Activated CD8-positive, alpha-beta T cell treated with anti-CD3 and anti-CD28 coated beads, Interleukin-2, amount 10 ng/mL, durations not matched to agents 7 days and 5 days (primary cell): ENCODE measurements around the gene IMPA2. TPM values are rescaled to one million over a fixed set of nuclear protein-coding genes. Genes with fewer than 3 reads are reported as not detected.

Experiments
- ATAC-seq: fragments of 150-1000 bp; cut with Tn5 transposase; one replicate; pipeline ENCODE4 v1.10.0; 2021; ENCODE audit warnings: moderate library complexity
- CTCF ChIA-PET: fragments of 350-600 bp; sonication (Branson Sonifier 250); formaldehyde crosslinking; loops from one replicate; lab custom pipeline; 2021; ENCODE audit warnings: antibody characterized with exemption; lab: Charles Lee
- POLR2A ChIA-PET: fragments of 350-600 bp; sonication (Branson Sonifier 250); formaldehyde crosslinking; loops from one replicate; lab custom pipeline; 2021; ENCODE audit warnings: antibody characterized with exemption; lab: Charles Lee
- DNase-seq: peaks from one replicate; pipeline ENCODE4 v3.0.0-alpha.2; 2020
- H3K27ac Mint-ChIP-seq: one replicate; pipeline ENCODE4 v1.8.0; 2021; ENCODE audit warnings: mild to moderate bottlenecking, mixed read lengths
- H3K27me3 Mint-ChIP-seq: one replicate; pipeline ENCODE4 v1.8.0; 2021; ENCODE audit warnings: low read depth, mixed read lengths
- H3K36me3 Mint-ChIP-seq: one replicate; pipeline ENCODE4 v1.8.0; 2021; ENCODE audit warnings: low read depth, mixed read lengths
- H3K4me1 Mint-ChIP-seq: one replicate; pipeline ENCODE4 v1.8.0; 2021; ENCODE audit warnings: low read depth, mixed read lengths
- H3K4me3 Mint-ChIP-seq: one replicate; pipeline ENCODE4 v1.8.0; 2021; ENCODE audit warnings: mild to moderate bottlenecking, mixed read lengths
- H3K9me3 Mint-ChIP-seq: one replicate; pipeline ENCODE4 v1.8.0; 2022; ENCODE audit warnings: mixed read lengths; ENCODE audit not compliant: insufficient read depth
- total RNA-seq, 2 experiments: library from RNA; stranded (reverse); gene quantifications; one replicate each; pipeline ENCODE4 v1.2.3, GENCODE V29; 2021

IMPA2 gene
- total RNA-seq, 2 experiments from 2014 or later, result 21.1 to 22.3 TPM

GRCh38 chr18:12021596-12021995 is 40.3 kb downstream of the IMPA2 start:
- ChIA-PET POLR2A (interaction anchor here (0.7 kb wide), 1 partner anchor 70 kb away, joined by 3 read pairs; no protein-coding TSS in a partner anchor), CTCF (interaction anchor here (1.2 kb wide), 1 partner anchor 17 kb away, joined by 3 read pairs; no protein-coding TSS in a partner anchor)
- Mint-ChIP-seq H3K4me3 (no peak overlapping the region), H3K9me3 (no peaks in the 10 kb centered on the region), H3K27me3 (no peaks in the 10 kb centered on the region), H3K36me3 (peaks cover 3% of the 10 kb centered on the region), H3K4me1 (no peaks in the 10 kb centered on the region), H3K27ac (no peak overlapping the region)
- no peak for ATAC-seq
- no peak for DNase-seq

- POLR2A ChIA-PET, result no interaction called here
- ATAC-seq, result no peak
These were observed 42.1 kb downstream of the IMPA2 start for GRCh38 chr18:12023375-12023774.

GRCh38 chr18:12026562-12026961 is 45.3 kb downstream of the IMPA2 start:
- DNase-seq, result no peak
- Mint-ChIP-seq H3K27me3 (no peaks in the 10 kb centered on the region), H3K4me1 (no peaks in the 10 kb centered on the region), H3K9me3 (no peaks in the 10 kb centered on the region), H3K27ac (no peak overlapping the region), H3K4me3 (no peak overlapping the region), H3K36me3 (no peaks in the 10 kb centered on the region)
- ChIA-PET POLR2A (no interaction called here), CTCF (interaction anchor here (0.6 kb wide), 1 partner anchor 426 kb away, joined by 3 read pairs; no protein-coding TSS in a partner anchor)
- no peak for ATAC-seq

More at GRCh38 chr18:12023375-12023774, 42.1 kb downstream of the IMPA2 start:
- Mint-ChIP-seq H3K4me3 (no peak overlapping the region), H3K9me3 (no peaks in the 10 kb centered on the region), H3K27me3 (no peaks in the 10 kb centered on the region), H3K4me1 (no peaks in the 10 kb centered on the region), H3K27ac (no peak overlapping the region), H3K36me3 (no peaks in the 10 kb centered on the region)
- DNase-seq, result no peak
- CTCF ChIA-PET, result interaction anchor here (1.6 kb wide), 1 partner anchor 16 kb away, joined by 8 read pairs; no protein-coding TSS in a partner anchor

- Mint-ChIP-seq H3K9me3 (no peaks in the 10 kb centered on the region), H3K36me3 (no peaks in the 10 kb centered on the region), H3K4me3 (no peak overlapping the region), H3K4me1 (no peaks in the 10 kb centered on the region), H3K27me3 (no peaks in the 10 kb centered on the region), H3K27ac (no peak overlapping the region)
- ATAC-seq, result no peak
- ChIA-PET CTCF (interaction anchor here (0.6 kb wide), 1 partner anchor 426 kb away, joined by 3 read pairs; no protein-coding TSS in a partner anchor), POLR2A (no interaction called here)
- DNase-seq, result no peak
These were observed 45.7 kb downstream of the IMPA2 start for GRCh38 chr18:12027046-12027445.

GRCh38 chr18:12027480-12027879 is 46.2 kb downstream of the IMPA2 start:
- CTCF ChIA-PET, result interaction anchor here (0.6 kb wide), 1 partner anchor 427 kb away, joined by 3 read pairs; no protein-coding TSS in a partner anchor
- no peak overlapping the region for H3K27ac Mint-ChIP-seq
- ATAC-seq (no peak), DNase-seq (no peak)
- no peaks in the 10 kb centered on the region for H3K36me3 Mint-ChIP-seq
- no peaks in the 10 kb centered on the region for H3K27me3 Mint-ChIP-seq
- no peaks in the 10 kb centered on the region for H3K4me1 Mint-ChIP-seq
- POLR2A ChIA-PET, result no interaction called here
- no peak overlapping the region for H3K4me3 Mint-ChIP-seq
- H3K9me3 Mint-ChIP-seq, result no peaks in the 10 kb centered on the region

- no peaks in the 10 kb centered on the region for H3K36me3 Mint-ChIP-seq
- H3K9me3 Mint-ChIP-seq, result no peaks in the 10 kb centered on the region
- H3K4me3 Mint-ChIP-seq, result no peak overlapping the region
- CTCF ChIA-PET, result no interaction called here
- no peak overlapping the region for H3K27ac Mint-ChIP-seq
- POLR2A ChIA-PET, result no interaction called here
- no peak for ATAC-seq
- H3K27me3 Mint-ChIP-seq, result no peaks in the 10 kb centered on the region
- no peak for DNase-seq
- no peaks in the 10 kb centered on the region for H3K4me1 Mint-ChIP-seq
These were observed 46.8 kb downstream of the IMPA2 start for GRCh38 chr18:12028040-12028628.

GRCh38 chr18:12028674-12029073 is 47.4 kb downstream of the IMPA2 start:
- H3K27ac Mint-ChIP-seq, result no peak overlapping the region
- no peaks in the 10 kb centered on the region for H3K27me3 Mint-ChIP-seq
- DNase-seq, result no peak
- H3K4me1 Mint-ChIP-seq, result no peaks in the 10 kb centered on the region
- no peak for ATAC-seq
- ChIA-PET CTCF (no interaction called here), POLR2A (no interaction called here)
- no peak overlapping the region for H3K4me3 Mint-ChIP-seq
- H3K36me3 Mint-ChIP-seq, result no peaks in the 10 kb centered on the region
- no peaks in the 10 kb centered on the region for H3K9me3 Mint-ChIP-seq

GRCh38 chr18:12029786-12030584 is 48.7 kb downstream of the IMPA2 start:
- Mint-ChIP-seq H3K27ac (no peak overlapping the region), H3K36me3 (no peaks in the 10 kb centered on the region), H3K4me3 (no peak overlapping the region), H3K4me1 (no peaks in the 10 kb centered on the region), H3K9me3 (no peaks in the 10 kb centered on the region), H3K27me3 (no peaks in the 10 kb centered on the region)
- DNase-seq (no peak), ATAC-seq (no peak)
- CTCF ChIA-PET, result interaction anchor here (1.0 to 4.8 kb wide), 2 partner anchors 9 to 92 kb away, joined by 4 to 15 read pairs; no protein-coding TSS in a partner anchor
- POLR2A ChIA-PET, result no interaction called here

- Mint-ChIP-seq H3K4me3 (no peak overlapping the region), H3K4me1 (no peaks in the 10 kb centered on the region), H3K36me3 (no peaks in the 10 kb centered on the region), H3K9me3 (no peaks in the 10 kb centered on the region), H3K27me3 (no peaks in the 10 kb centered on the region), H3K27ac (no peak overlapping the region)
- ChIA-PET CTCF (interaction anchor here (1.0 to 4.8 kb wide), 2 partner anchors 8 to 92 kb away, joined by 4 to 15 read pairs; no protein-coding TSS in a partner anchor), POLR2A (no interaction called here)
- ATAC-seq (no peak), DNase-seq (no peak)
These were observed 49.4 kb downstream of the IMPA2 start for GRCh38 chr18:12030670-12031069.

- H3K27me3 Mint-ChIP-seq, result no peaks in the 10 kb centered on the region
- ATAC-seq (no peak), DNase-seq (no peak)
- no peak overlapping the region for H3K4me3 Mint-ChIP-seq
- ChIA-PET POLR2A (no interaction called here), CTCF (interaction anchor here (1.5 to 4.8 kb wide), 2 partner anchors 35 to 93 kb away, joined by 5 to 15 read pairs; no protein-coding TSS in a partner anchor)
- no peaks in the 10 kb centered on the region for H3K4me1 Mint-ChIP-seq
- H3K36me3 Mint-ChIP-seq, result no peaks in the 10 kb centered on the region
- H3K27ac Mint-ChIP-seq, result no peak overlapping the region
- no peaks in the 10 kb centered on the region for H3K9me3 Mint-ChIP-seq
These were observed 49.9 kb downstream of the IMPA2 start for GRCh38 chr18:12031181-12031580.

GRCh38 chr18:12031846-12032245 is 50.5 kb downstream of the IMPA2 start:
- ChIA-PET POLR2A (no interaction called here), CTCF (interaction anchor here (1.5 to 4.8 kb wide), 2 partner anchors 36 to 94 kb away, joined by 5 to 15 read pairs; no protein-coding TSS in a partner anchor)
- Mint-ChIP-seq H3K27me3 (no peaks in the 10 kb centered on the region), H3K27ac (no peak overlapping the region), H3K36me3 (no peaks in the 10 kb centered on the region), H3K4me3 (no peak overlapping the region), H3K9me3 (no peaks in the 10 kb centered on the region), H3K4me1 (no peaks in the 10 kb centered on the region)
- DNase-seq (no peak), ATAC-seq (no peak)
